ENCODE results near the gene KCNJ9. TPM values are rescaled to one million over a fixed set of nuclear protein-coding genes. Genes with fewer than 3 reads are reported as not detected.

KCNJ9 gene
- total and polyA plus RNA-seq, 7 experiments from 2014 or later: 0.06 to 0.08 TPM; not detected in 5

DNA sequence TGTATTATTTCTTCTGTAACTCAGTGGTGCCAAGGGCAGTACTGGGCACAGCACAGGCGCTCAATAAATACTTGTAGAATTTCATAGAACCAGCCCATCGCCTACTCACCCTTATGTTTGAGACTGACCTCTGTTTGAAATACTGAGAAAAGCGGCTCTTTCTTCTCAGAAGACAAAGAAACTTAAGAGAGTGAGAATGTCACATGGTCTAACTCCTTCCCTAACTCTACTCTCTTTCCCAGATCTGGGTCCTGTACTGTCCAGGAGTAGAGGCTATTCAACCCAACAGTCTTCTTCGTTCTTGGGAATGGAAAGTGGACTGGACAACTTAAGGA lies 12.9 kb downstream of the KCNJ9 start:
- Histone ChIP-seq H3K27ac (ENCODE audit: low read depth, low read length) (no peak overlapping the region), H3K9me3 (ENCODE audit: control insufficient read depth in 2 of 3, low read length in 3 of 3) (no peaks in the 10 kb centered on the region), H3K36me3 (ENCODE audit: control insufficient read depth in 2 of 3, insufficient read depth in 3 of 3, low read length in 3 of 3) (peaks cover 0 to 69% (median 8%) of the 10 kb centered on the region in 3 experiments), H3K27me3 (ENCODE audit: control insufficient read depth in 2 of 2, insufficient read depth in 2 of 2, low read length in 2 of 2) (no peaks in the 10 kb centered on the region), H3K4me3 (ENCODE audit: low read length) (no peak overlapping the region), H3K4me1 (ENCODE audit: control insufficient read depth in 2 of 2, insufficient read depth in 2 of 2, low read length in 2 of 2) (peaks cover 21 to 32% of the 10 kb centered on the region in 2 donors)
- no peak for DNase-seq
- ChIA-PET POLR2A (no interaction called here), CTCF (interaction anchor here (0.6 to 6.3 kb wide), 2 partner anchors 7 to 48 kb away, joined by 3 to 73 read pairs; no protein-coding TSS in a partner anchor)
- intact Hi-C loops (cut with micrococcal nuclease): no loop called here
- H3K4me3 Mint-ChIP-seq: no peak overlapping the region
- H3K36me3 Mint-ChIP-seq: peaks cover 0 to 15% (median 0%) of the 10 kb centered on the region in 5 donors
- no peaks in the 10 kb centered on the region for H3K9me3 Mint-ChIP-seq
- no peak for ATAC-seq
- peaks cover 30 to 52% (median 38%) of the 10 kb centered on the region in 7 donors for H3K4me1 Mint-ChIP-seq
- H3K27me3 Mint-ChIP-seq: no peaks in the 10 kb centered on the region
- H3K27ac Mint-ChIP-seq: peak overlapping the region in 1 of 9 donors; percentile 12

DNA sequence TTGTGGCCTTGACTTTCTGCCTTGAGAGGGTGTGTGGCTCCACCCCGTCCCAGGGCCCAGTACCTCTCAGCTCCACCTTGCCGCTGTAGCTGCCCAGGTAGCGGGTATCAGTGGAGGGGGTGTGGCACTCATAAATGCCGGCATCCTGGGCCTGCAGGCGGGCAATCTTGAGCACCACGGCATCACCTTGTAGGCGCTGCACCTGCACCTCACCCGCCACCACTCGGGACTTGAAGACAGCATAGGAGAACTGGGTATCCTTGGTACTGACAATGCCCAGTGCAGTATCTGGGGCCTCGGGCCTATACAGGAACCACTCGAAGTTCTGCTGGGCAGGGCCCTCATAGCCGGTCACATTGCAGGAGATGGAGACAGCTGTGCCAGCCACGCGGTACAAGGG lies 13.5 kb downstream of the KCNJ9 start:
- intact Hi-C loops (cut with micrococcal nuclease): loop anchor here in 1 of 2 donors (5.0 kb wide), 1 partner anchor 512 kb away; no protein-coding TSS in a partner anchor
- Histone ChIP-seq H3K36me3 (ENCODE audit: control insufficient read depth in 2 of 3, insufficient read depth in 3 of 3, low read length in 3 of 3) (peaks cover 0 to 63% (median 8%) of the 10 kb centered on the region in 3 experiments), H3K9me3 (ENCODE audit: control insufficient read depth in 2 of 3, low read length in 3 of 3) (no peaks in the 10 kb centered on the region), H3K27ac (ENCODE audit: low read depth, low read length) (no peak overlapping the region), H3K27me3 (ENCODE audit: control insufficient read depth in 2 of 2, insufficient read depth in 2 of 2, low read length in 2 of 2) (no peaks in the 10 kb centered on the region), H3K4me3 (ENCODE audit: low read length) (no peak overlapping the region), H3K4me1 (ENCODE audit: control insufficient read depth in 2 of 2, insufficient read depth in 2 of 2, low read length in 2 of 2) (peaks cover 21 to 37% of the 10 kb centered on the region in 2 donors)
- peaks cover 0 to 14% (median 0%) of the 10 kb centered on the region in 5 donors for H3K36me3 Mint-ChIP-seq
- H3K4me1 Mint-ChIP-seq: peaks cover 34 to 58% (median 43%) of the 10 kb centered on the region in 7 donors
- ChIA-PET POLR2A (interaction anchor here (1.6 kb wide), 1 partner anchor 10 kb away, joined by 5 read pairs; no protein-coding TSS in a partner anchor), CTCF (interaction anchor here (0.6 to 6.3 kb wide), 2 partner anchors 8 to 49 kb away, joined by 3 to 73 read pairs; no protein-coding TSS in a partner anchor)
- H3K9me3 Mint-ChIP-seq: no peaks in the 10 kb centered on the region
- ATAC-seq: no peak
- peak overlapping the region in 1 of 10 donors; percentile 39 for H3K4me3 Mint-ChIP-seq
- H3K27me3 Mint-ChIP-seq: no peaks in the 10 kb centered on the region
- H3K27ac Mint-ChIP-seq: peak overlapping the region in 1 of 9 donors; percentile 38
- DNase-seq: no peak

DNA sequence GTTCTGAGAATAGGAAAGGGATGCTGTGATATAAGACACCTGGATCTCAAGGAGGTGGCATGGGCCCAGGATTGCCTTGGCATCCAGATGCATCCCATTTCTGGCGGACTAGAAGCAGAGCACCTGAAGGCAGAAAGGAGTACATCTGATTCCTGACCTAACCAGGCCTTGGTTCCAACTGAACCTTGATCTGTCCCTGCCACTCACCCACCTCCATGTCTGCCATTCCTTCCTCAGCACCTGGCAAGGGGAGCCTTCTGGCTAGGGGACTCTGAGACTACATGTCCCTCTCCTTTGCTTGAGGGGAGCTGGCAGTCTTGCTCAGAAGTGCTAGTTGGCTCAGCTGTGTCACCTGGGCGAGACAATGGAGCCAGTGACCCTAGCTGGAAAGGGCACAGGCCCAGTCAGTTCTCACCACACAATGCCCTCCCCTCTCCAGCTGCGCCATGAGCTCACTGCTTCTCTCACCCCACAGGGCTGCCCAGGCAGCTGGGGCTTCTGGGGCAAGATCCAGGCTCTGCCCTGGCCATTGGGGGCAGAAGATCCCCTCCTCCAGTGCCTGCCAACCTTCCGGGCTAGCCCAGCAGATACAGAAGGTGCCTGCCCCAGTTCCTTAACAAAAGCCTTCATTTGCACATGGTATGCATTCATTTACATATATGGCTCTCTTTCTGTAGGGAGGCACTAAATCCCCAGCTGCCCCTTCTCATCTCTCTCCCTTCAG lies 14.2 kb downstream of the KCNJ9 start:
- Mint-ChIP-seq H3K36me3 (peaks cover 0 to 13% (median 0%) of the 10 kb centered on the region in 5 donors), H3K27me3 (no peaks in the 10 kb centered on the region), H3K4me1 (peaks cover 34 to 64% (median 48%) of the 10 kb centered on the region in 7 donors), H3K27ac (peak overlapping the region in 8 of 9 donors; percentile 43 to 98 (median 56)), H3K4me3 (peak overlapping the region; percentile 19 to 96 (median 92)), H3K9me3 (no peaks in the 10 kb centered on the region)
- CTCF ChIA-PET: interaction anchor here (1.3 to 6.3 kb wide), 3 partner anchors 9 to 17 kb away, joined by 8 to 73 read pairs (median 8); partner anchors contain the start of gene KCNJ9
- Histone ChIP-seq H3K27ac (ENCODE audit: low read depth, low read length) (peak overlapping the region; percentile 96), H3K27me3 (ENCODE audit: control insufficient read depth in 2 of 2, insufficient read depth in 2 of 2, low read length in 2 of 2) (no peaks in the 10 kb centered on the region), H3K9me3 (ENCODE audit: control insufficient read depth in 2 of 3, low read length in 3 of 3) (no peaks in the 10 kb centered on the region), H3K4me1 (ENCODE audit: control insufficient read depth in 2 of 2, insufficient read depth in 2 of 2, low read length in 2 of 2) (peaks cover 21 to 45% of the 10 kb centered on the region in 2 donors), H3K4me3 (ENCODE audit: low read length) (no peak overlapping the region), H3K36me3 (ENCODE audit: control insufficient read depth in 2 of 3, insufficient read depth in 3 of 3, low read length in 3 of 3) (peaks cover 0 to 56% (median 8%) of the 10 kb centered on the region in 3 experiments)
- POLR2A ChIA-PET: interaction anchor here (1.6 kb wide), 2 partner anchors 11 to 166 kb away, joined by 3 to 5 read pairs; no protein-coding TSS in a partner anchor
- ATAC-seq: no peak
- intact Hi-C loops (cut with micrococcal nuclease): loop anchor here in 1 of 2 donors (5.0 kb wide), 1 partner anchor 512 kb away; no protein-coding TSS in a partner anchor
- no peak for DNase-seq

DNA sequence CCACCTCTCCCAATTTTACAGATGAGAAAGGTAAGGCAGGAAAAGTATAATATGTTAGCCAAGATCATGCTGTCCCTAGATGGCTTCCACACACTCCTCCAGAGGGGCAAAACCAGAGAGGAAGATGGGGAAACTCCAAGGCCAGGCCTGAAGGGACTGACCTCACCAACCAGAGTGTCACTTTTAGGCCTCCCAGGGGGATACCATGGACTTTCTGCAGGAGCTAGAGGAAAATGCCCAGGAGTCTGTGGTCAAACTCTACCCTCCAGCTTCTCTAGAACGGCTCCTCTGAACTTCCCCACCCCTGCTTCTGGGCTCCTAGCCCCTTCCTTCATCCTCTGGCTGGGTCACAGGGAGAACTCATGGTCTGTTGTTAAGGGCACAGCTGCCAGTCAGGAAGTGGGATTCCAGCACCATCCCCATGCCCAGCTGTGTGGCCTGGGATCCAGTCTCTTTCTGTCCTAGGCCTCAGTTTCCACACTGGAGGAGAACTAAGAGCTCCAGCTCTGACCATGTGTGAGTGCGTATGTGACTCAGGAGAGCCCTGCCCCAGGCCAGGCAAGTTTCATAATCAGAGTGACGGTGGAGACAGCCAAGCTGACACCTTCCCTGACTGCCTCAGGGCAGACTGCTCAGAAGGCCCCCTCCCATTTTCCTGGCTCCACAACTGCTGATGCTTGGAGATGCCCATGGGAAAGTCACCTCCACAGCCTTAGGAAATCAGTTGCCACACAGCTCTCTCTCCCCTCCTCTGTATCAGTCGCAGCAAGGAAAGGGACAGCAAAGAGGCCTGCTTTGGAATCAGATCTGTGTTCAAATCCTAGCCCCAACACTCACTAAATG lies 15.2 kb downstream of the KCNJ9 start:
- H3K4me1 ChIP-seq (ENCODE audit: control insufficient read depth in 2 of 2, insufficient read depth in 2 of 2, low read length in 2 of 2): peaks cover 27 to 54% of the 10 kb centered on the region in 2 donors
- no peaks in the 10 kb centered on the region for H3K9me3 ChIP-seq (ENCODE audit: control insufficient read depth in 2 of 3, low read length in 3 of 3)
- DNase-seq (no peak), ATAC-seq (no peak)
- no peaks in the 10 kb centered on the region for H3K27me3 ChIP-seq (ENCODE audit: control insufficient read depth in 2 of 2, insufficient read depth in 2 of 2, low read length in 2 of 2)
- POLR2A ChIA-PET: interaction anchor here (1.6 to 3.0 kb wide), 3 partner anchors 10 to 165 kb away, joined by 3 to 22 read pairs (median 5); no protein-coding TSS in a partner anchor
- CTCF ChIA-PET: interaction anchor here (1.3 to 6.3 kb wide), 5 partner anchors 10 to 195 kb away, joined by 8 to 73 read pairs (median 8); partner anchors contain the start of gene KCNJ9
- H3K4me3 Mint-ChIP-seq: peak overlapping the region; percentile 42 to 96 (median 93)
- no peaks in the 10 kb centered on the region for H3K9me3 Mint-ChIP-seq
- no peaks in the 10 kb centered on the region for H3K27me3 Mint-ChIP-seq
- peak overlapping the region; percentile 96 for H3K27ac ChIP-seq (ENCODE audit: low read depth, low read length)
- peak overlapping the region; percentile 43 to 98 (median 95) for H3K27ac Mint-ChIP-seq
- peaks cover 0 to 7% (median 0%) of the 10 kb centered on the region in 5 donors for H3K36me3 Mint-ChIP-seq
- intact Hi-C loops (cut with micrococcal nuclease): loop anchor here in 1 of 2 donors (5.0 kb wide), 1 partner anchor 511 kb away; no protein-coding TSS in a partner anchor
- H3K4me1 Mint-ChIP-seq: peaks cover 39 to 74% (median 54%) of the 10 kb centered on the region in 7 donors
- peak overlapping the region; percentile 87 for H3K4me3 ChIP-seq (ENCODE audit: low read length)
- peaks cover 0 to 46% (median 0%) of the 10 kb centered on the region in 3 experiments for H3K36me3 ChIP-seq (ENCODE audit: control insufficient read depth in 2 of 3, insufficient read depth in 3 of 3, low read length in 3 of 3)

DNA sequence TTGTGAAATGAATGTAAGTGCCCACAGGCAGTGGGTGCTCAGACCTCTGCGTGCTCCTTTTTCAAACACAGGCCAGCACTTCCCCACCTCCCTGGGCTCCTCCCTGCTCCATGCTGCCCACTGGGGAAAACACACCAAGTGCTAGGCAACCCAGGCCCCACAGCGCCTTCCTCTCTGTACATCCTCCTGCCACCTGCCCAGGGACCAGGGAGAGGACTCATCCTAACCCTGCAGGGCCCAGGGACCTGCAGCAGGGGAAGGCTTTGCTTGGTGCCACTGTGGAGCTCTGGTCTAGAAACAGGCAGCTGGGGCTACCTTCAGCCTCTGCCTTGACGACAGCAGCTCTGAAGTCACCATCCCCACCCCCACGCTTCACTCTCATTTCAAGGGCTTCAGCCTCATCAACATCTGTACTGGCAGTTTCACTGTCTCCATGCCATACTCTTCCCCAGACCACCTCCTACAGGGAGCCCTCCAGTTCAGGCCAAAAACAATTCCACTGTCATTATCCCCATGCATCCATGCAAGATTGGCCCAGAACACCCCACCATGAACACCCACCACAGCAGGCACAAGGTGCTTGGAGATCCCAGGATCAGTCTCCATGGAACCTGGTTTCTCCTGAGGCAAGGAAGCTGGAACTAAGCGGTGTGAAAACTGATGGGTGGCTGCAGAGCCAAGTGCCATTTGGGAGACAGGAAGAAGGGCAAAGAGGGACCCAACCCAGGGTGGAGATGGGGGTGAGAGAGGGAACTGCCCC lies 16.0 kb downstream of the KCNJ9 start:
- H3K4me1 Mint-ChIP-seq: peaks cover 38 to 82% (median 63%) of the 10 kb centered on the region in 7 donors
- ChIA-PET CTCF (interaction anchor here (2.2 to 6.3 kb wide), 4 partner anchors 11 to 194 kb away, joined by 8 to 73 read pairs (median 8); partner anchors contain the start of gene KCNJ9), POLR2A (interaction anchor here (0.6 to 3.0 kb wide), 11 partner anchors 11 to 1293 kb away, joined by 3 to 22 read pairs (median 5); partner anchors contain the start of genes DCAF8, KCNJ10, PIGM and TAGLN2)
- H3K27me3 Mint-ChIP-seq: no peaks in the 10 kb centered on the region
- Histone ChIP-seq H3K27ac (ENCODE audit: low read depth, low read length) (peak overlapping the region; percentile 96), H3K4me3 (ENCODE audit: low read length) (peak overlapping the region; percentile 87), H3K4me1 (ENCODE audit: control insufficient read depth in 2 of 2, insufficient read depth in 2 of 2, low read length in 2 of 2) (peaks cover 28 to 59% of the 10 kb centered on the region in 2 donors), H3K36me3 (ENCODE audit: control insufficient read depth in 2 of 3, insufficient read depth in 3 of 3, low read length in 3 of 3) (peaks cover 0 to 38% (median 0%) of the 10 kb centered on the region in 3 experiments), H3K9me3 (ENCODE audit: control insufficient read depth in 2 of 3, low read length in 3 of 3) (no peaks in the 10 kb centered on the region), H3K27me3 (ENCODE audit: control insufficient read depth in 2 of 2, insufficient read depth in 2 of 2, low read length in 2 of 2) (no peaks in the 10 kb centered on the region)
- no peaks in the 10 kb centered on the region for H3K9me3 Mint-ChIP-seq
- peak overlapping the region; percentile 86 to 96 (median 94) for H3K4me3 Mint-ChIP-seq
- ATAC-seq (no peak), DNase-seq (peak in 5 of 9 donors; percentile 11 to 44 (median 28))
- intact Hi-C loops (cut with micrococcal nuclease): loop anchor here in 1 of 2 donors (5.0 kb wide), 1 partner anchor 510 kb away; no protein-coding TSS in a partner anchor
- peaks cover 0 to 3% (median 0%) of the 10 kb centered on the region in 5 donors for H3K36me3 Mint-ChIP-seq
- peak overlapping the region; percentile 83 to 98 (median 95) for H3K27ac Mint-ChIP-seq

Data from naive thymus-derived CD4-positive, alpha-beta T cell (primary cell).